HepG2 (cell line): ENCODE data around the gene LAMC1. TPM values are rescaled to one million over a fixed set of nuclear protein-coding genes. Genes with fewer than 3 reads are reported as not detected.

Experiments
- ATAC-seq: fragments of 200-7000 bp; cut with Tn5 transposase; 3 replicates; pipeline ENCODE4 v1.9.1; 2020; ENCODE audit warnings: mild to moderate bottlenecking, moderate library complexity
- BruUV-seq: library from RNA; stranded (reverse); fragments of 400-500 nt; replicated peaks from 2 replicates; lab custom pipeline; 2021; lab: Mats Ljungman, UMichigan
- CTCF ChIA-PET: fragments of 300-600 bp; formaldehyde crosslinking; extraction: SDS; loops from one replicate; lab custom pipeline; 2021; ENCODE audit warnings: low total read pairs, inconsistent platforms, low intra/inter-chr PET ratio; lab: Yijun Ruan, JAX
- POLR2A ChIA-PET: fragments of 350-600 bp; sonication (Branson Sonifier 250); formaldehyde crosslinking; loops from one replicate; lab custom pipeline; 2020; ENCODE audit warnings: antibody characterized with exemption, inconsistent platforms; lab: Yijun Ruan, JAX
- DNase-seq: peaks from one replicate; pipeline ENCODE4 v3.0.0-alpha.2; 2015; ENCODE audit warnings: low spot score
- FAIRE-seq: peaks from 3 replicates; lab custom pipeline; 2011; peaks lifted over from hg19 to GRCh38; lab: Jason Lieb, UNC
- H2AFZ ChIP-seq: one replicate; pipeline ENCODE4 v1.6.1; 2011; ENCODE audit warnings: low read length, inconsistent platforms
- H3K27ac ChIP-seq: fragments of 300-600 bp; 3 replicates; pipeline ENCODE4 v1.8.0; 2011; ENCODE audit warnings: mixed run types, mild to moderate bottlenecking, mixed read lengths, low read length, inconsistent platforms; ENCODE audit not compliant: insufficient read depth; ENCODE audit errors: extremely low read length
- H3K27me3 ChIP-seq, 2 experiments: fragments of 200-600 bp in 1 of 2; 2 replicates in 1 of 2; 3 replicates in 1 of 2; pipeline versions ENCODE4 v1.6.0 to v1.8.0; 2011; ENCODE audit warnings: low read length in 2 of 2, mild to moderate bottlenecking in 2 of 2, moderate library complexity in 2 of 2, inconsistent platforms in 1 of 2; ENCODE audit not compliant: insufficient read depth in 2 of 2, control insufficient read depth in 1 of 2
- H3K36me3 ChIP-seq, 2 experiments: fragments of 200-600 bp in 1 of 2; replicated peaks in 1 of 2; 2 replicates in 1 of 2; 3 replicates in 1 of 2; pipeline versions ENCODE4 v1.5.1 to v1.8.0; 2011; ENCODE audit warnings: low read length in 2 of 2, inconsistent platforms in 1 of 2; ENCODE audit not compliant: insufficient read depth in 2 of 2, control insufficient read depth in 1 of 2
- H3K4me1 ChIP-seq: 2 replicates; pipeline ENCODE4 v1.5.1; 2012; ENCODE audit warnings: low read length, inconsistent platforms; ENCODE audit not compliant: insufficient read depth
- H3K4me2 ChIP-seq: 2 replicates; pipeline ENCODE4 v1.6.0; 2011; ENCODE audit warnings: low read depth, low read length, inconsistent platforms
- H3K4me3 ChIP-seq, 3 experiments: fragments of 200-600 bp in 1 of 3; sonication (generic), shearing (Covaris generic) in 1 of 3; replicated peaks in 1 of 3; 2 replicates each; pipeline ENCODE4 v1.5.1; 2011 to 2016; ENCODE audit warnings: low read length in 3 of 3, inconsistent platforms in 2 of 3, low read depth in 2 of 3, mild to moderate bottlenecking in 2 of 3, control low read depth in 1 of 3, mixed read lengths in 1 of 3; ENCODE audit not compliant: insufficient read depth in 1 of 3
- H3K79me2 ChIP-seq: one replicate; pipeline ENCODE4 v1.6.1; 2011; ENCODE audit warnings: low read length, inconsistent platforms; ENCODE audit not compliant: insufficient read depth
- H3K9ac ChIP-seq: 2 replicates; pipeline ENCODE4 v1.6.0; 2011; ENCODE audit warnings: mild to moderate bottlenecking, low read depth, low read length, inconsistent platforms; ENCODE audit not compliant: insufficient read depth
- H3K9me3 ChIP-seq: 2 replicates; pipeline ENCODE4 v1.5.1; 2012; ENCODE audit warnings: mild to moderate bottlenecking, low read length
- H4K20me1 ChIP-seq: 2 replicates; pipeline ENCODE4 v1.6.0; 2011; ENCODE audit warnings: inconsistent platforms, mild to moderate bottlenecking, low read length, moderate library complexity; ENCODE audit not compliant: insufficient read depth
- HOXA3 ChIP-seq: sonication (generic); formaldehyde crosslinking; IDR thresholded peaks from 2 replicates; pipeline ENCODE4 v1.5.0; 2020; ENCODE audit warnings: missing genetic modification reagents
- KAT7 ChIP-seq: IDR thresholded peaks from 2 replicates; pipeline ENCODE4 v1.6.1; 2018; ENCODE audit warnings: borderline replicate concordance, missing compliant biosample characterization
- MBNL3 ChIP-seq: fragments of 250-450 bp; sonication (Bioruptor Pico); conservative IDR thresholded peaks from 2 replicates; pipeline ENCODE4 v1.8.0; 2022; ENCODE audit warnings: mild to moderate bottlenecking, inconsistent platforms
- MEIS2 ChIP-seq: sonication (generic); formaldehyde crosslinking; IDR thresholded peaks from 2 replicates; pipeline ENCODE4 v1.9.0; 2021; ENCODE audit warnings: mild to moderate bottlenecking, missing genetic modification reagents
- NR2C2 ChIP-seq: sonication (generic); formaldehyde crosslinking; IDR thresholded peaks from 2 replicates; pipeline ENCODE4 v1.4.0; 2020; ENCODE audit warnings: missing genetic modification reagents, mild to moderate bottlenecking, moderate library complexity, borderline replicate concordance
- STAG1 ChIP-seq: sonication (generic); formaldehyde crosslinking; IDR thresholded peaks from 2 replicates; pipeline ENCODE4 v1.4.0; 2020; ENCODE audit warnings: missing genetic modification reagents
- TIGD3 ChIP-seq: sonication (generic); formaldehyde crosslinking; IDR thresholded peaks from 2 replicates; pipeline ENCODE4 v1.5.1; 2020; ENCODE audit warnings: mild to moderate bottlenecking, missing genetic modification reagents, borderline replicate concordance
- ZNF30 ChIP-seq: sonication (generic); formaldehyde crosslinking; IDR thresholded peaks from 2 replicates; pipeline ENCODE4 v1.5.0; 2020; ENCODE audit warnings: mild to moderate bottlenecking, missing genetic modification reagents
- ZNF589 ChIP-seq: sonication (generic); formaldehyde crosslinking; conservative IDR thresholded peaks from 2 replicates; pipeline ENCODE4 v1.8.0; 2022; ENCODE audit warnings: mild to moderate bottlenecking, moderate library complexity, missing genetic modification reagents
- ZUFSP ChIP-seq: sonication (generic); formaldehyde crosslinking; IDR thresholded peaks from 2 replicates; pipeline ENCODE4 v1.9.0; 2021; ENCODE audit warnings: missing genetic modification reagents, mild to moderate bottlenecking, borderline replicate concordance
- WGBS: methylation state at CpG from one replicate; pipeline ENCODE4 v1.1.6; 2017; ENCODE audit warnings: low lambda C conversion rate; 5-methylcytosine and 5-hydroxymethylcytosine counted together
- in situ Hi-C: cut with HindIII; loops from 2 replicates; pipeline ENCODE4 v1.10.0; 2017; ENCODE audit warnings: low pct_unique_long_range_greater_than_20kb; ENCODE audit not compliant: extremely low pct_ligation_motif_present
- intact Hi-C: fragments of 100-400 bp; cut with micrococcal nuclease; formaldehyde crosslinking; loops from one replicate; pipeline ENCODE4 v1.10.0; 2022; ENCODE audit not compliant: unreplicated experiment
- polyA plus RNA-seq, 8 experiments: library from polyadenylated mRNA; depleted of rRNA in 3 of 8; stranded (reverse) in 7 of 8; unstranded in 1 of 8; fragments of >200 nt; fragmentation: Illumina TruSeq in 4 of 8; extraction: Trizol in 4 of 8; gene quantifications; 2 replicates each; pipeline versions ENCODE4 v1.2.1 to v1.2.3, GENCODE V29; 2011 to 2016; ENCODE audit warnings: low read depth in 4 of 8, missing spikeins in 1 of 8, mixed read lengths in 1 of 8; ENCODE audit not compliant: insufficient read depth in 1 of 8
- total RNA-seq, 5 experiments: library from RNA; depleted of rRNA; stranded (reverse); fragments of >200 nt; fragmentation: Illumina TruSeq; extraction: Trizol; gene quantifications; 2 replicates each; pipeline ENCODE4 v1.2.3, GENCODE V29; 2016; ENCODE audit warnings: low read depth in 1 of 5
- TF ChIP-seq, protein P1 (sequence below): sonication (generic); formaldehyde crosslinking; IDR thresholded peaks from 2 replicates; pipeline ENCODE4 v1.5.0; 2020; ENCODE audit warnings: mild to moderate bottlenecking, low read depth, missing genetic modification reagents, borderline replicate concordance
- TF ChIP-seq, protein P2 (sequence below): IDR thresholded peaks from 2 replicates; pipeline ENCODE4 v1.6.1; 2016; ENCODE audit warnings: low read depth, missing genetic modification reagents, missing compliant biosample characterization
- TF ChIP-seq, protein P3 (sequence below): sonication (generic); formaldehyde crosslinking; IDR thresholded peaks from 2 replicates; pipeline ENCODE4 v1.5.1; 2020; ENCODE audit warnings: missing genetic modification reagents, mild to moderate bottlenecking, borderline replicate concordance

Gene LAMC1
- total and polyA plus RNA-seq, 2 of the 13 experiments (the other 11 are each of a cell fraction or from before 2014, with no cell fraction given), result 58.5 to 137 TPM

DNA sequence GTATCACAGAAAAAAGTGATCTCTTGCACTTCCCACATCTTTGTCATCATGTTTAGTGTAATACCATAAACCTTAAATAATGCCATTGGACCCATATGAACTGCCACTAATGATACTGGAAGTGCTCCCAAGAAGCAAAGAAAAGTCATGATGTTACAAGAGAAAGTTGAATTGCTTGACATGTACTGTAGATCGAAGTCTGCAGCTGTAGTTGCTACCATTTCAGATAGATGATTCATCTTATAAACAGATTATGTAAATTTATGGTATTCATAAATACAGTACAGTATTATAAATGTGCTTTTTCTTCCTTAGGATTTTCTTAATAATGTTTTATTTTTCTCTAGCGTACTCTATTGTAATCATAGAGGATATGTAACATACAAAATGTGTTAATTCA is 132.7 kb downstream of the LAMC1 start:
- no peak overlapping the region for H2AFZ ChIP-seq
- CTCF ChIA-PET, result no interaction called here
- no peak overlapping the region for H3K4me2 ChIP-seq
- no peaks in the 10 kb centered on the region for H4K20me1 ChIP-seq
- TF ChIP-seq KAT7 (CRISPR knock-in tag), result no peak
- TF ChIP-seq, protein P1, sequence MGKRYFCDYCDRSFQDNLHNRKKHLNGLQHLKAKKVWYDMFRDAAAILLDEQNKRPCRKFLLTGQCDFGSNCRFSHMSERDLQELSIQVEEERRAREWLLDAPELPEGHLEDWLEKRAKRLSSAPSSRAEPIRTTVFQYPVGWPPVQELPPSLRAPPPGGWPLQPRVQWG (CRISPR knock-in tag), result no peak
- TF ChIP-seq, protein P2, sequence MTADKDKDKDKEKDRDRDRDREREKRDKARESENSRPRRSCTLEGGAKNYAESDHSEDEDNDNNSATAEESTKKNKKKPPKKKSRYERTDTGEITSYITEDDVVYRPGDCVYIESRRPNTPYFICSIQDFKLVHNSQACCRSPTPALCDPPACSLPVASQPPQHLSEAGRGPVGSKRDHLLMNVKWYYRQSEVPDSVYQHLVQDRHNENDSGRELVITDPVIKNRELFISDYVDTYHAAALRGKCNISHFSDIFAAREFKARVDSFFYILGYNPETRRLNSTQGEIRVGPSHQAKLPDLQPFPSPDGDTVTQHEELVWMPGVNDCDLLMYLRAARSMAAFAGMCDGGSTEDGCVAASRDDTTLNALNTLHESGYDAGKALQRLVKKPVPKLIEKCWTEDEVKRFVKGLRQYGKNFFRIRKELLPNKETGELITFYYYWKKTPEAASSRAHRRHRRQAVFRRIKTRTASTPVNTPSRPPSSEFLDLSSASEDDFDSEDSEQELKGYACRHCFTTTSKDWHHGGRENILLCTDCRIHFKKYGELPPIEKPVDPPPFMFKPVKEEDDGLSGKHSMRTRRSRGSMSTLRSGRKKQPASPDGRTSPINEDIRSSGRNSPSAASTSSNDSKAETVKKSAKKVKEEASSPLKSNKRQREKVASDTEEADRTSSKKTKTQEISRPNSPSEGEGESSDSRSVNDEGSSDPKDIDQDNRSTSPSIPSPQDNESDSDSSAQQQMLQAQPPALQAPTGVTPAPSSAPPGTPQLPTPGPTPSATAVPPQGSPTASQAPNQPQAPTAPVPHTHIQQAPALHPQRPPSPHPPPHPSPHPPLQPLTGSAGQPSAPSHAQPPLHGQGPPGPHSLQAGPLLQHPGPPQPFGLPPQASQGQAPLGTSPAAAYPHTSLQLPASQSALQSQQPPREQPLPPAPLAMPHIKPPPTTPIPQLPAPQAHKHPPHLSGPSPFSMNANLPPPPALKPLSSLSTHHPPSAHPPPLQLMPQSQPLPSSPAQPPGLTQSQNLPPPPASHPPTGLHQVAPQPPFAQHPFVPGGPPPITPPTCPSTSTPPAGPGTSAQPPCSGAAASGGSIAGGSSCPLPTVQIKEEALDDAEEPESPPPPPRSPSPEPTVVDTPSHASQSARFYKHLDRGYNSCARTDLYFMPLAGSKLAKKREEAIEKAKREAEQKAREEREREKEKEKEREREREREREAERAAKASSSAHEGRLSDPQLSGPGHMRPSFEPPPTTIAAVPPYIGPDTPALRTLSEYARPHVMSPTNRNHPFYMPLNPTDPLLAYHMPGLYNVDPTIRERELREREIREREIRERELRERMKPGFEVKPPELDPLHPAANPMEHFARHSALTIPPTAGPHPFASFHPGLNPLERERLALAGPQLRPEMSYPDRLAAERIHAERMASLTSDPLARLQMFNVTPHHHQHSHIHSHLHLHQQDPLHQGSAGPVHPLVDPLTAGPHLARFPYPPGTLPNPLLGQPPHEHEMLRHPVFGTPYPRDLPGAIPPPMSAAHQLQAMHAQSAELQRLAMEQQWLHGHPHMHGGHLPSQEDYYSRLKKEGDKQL (CRISPR knock-in tag), result no peak
- no peak for TF ChIP-seq ZNF589
- TF ChIP-seq ZNF30 (CRISPR knock-in tag), result no peak
- no peak for TF ChIP-seq HOXA3
- no peak for TF ChIP-seq STAG1 (CRISPR knock-in tag)
- no peak for TF ChIP-seq MBNL3 (CRISPR knock-in tag)
- no peak for TF ChIP-seq ZUFSP
- no peak for TF ChIP-seq MEIS2
- no peak for TF ChIP-seq TIGD3 (CRISPR knock-in tag)
- TF ChIP-seq, protein P3, sequence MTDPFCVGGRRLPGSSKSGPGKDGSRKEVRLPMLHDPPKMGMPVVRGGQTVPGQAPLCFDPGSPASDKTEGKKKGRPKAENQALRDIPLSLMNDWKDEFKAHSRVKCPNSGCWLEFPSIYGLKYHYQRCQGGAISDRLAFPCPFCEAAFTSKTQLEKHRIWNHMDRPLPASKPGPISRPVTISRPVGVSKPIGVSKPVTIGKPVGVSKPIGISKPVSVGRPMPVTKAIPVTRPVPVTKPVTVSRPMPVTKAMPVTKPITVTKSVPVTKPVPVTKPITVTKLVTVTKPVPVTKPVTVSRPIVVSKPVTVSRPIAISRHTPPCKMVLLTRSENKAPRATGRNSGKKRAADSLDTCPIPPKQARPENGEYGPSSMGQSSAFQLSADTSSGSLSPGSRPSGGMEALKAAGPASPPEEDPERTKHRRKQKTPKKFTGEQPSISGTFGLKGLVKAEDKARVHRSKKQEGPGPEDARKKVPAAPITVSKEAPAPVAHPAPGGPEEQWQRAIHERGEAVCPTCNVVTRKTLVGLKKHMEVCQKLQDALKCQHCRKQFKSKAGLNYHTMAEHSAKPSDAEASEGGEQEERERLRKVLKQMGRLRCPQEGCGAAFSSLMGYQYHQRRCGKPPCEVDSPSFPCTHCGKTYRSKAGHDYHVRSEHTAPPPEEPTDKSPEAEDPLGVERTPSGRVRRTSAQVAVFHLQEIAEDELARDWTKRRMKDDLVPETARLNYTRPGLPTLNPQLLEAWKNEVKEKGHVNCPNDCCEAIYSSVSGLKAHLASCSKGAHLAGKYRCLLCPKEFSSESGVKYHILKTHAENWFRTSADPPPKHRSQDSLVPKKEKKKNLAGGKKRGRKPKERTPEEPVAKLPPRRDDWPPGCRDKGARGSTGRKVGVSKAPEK, result no peak
- no peak for TF ChIP-seq NR2C2 (CRISPR knock-in tag)
- WGBS, result 49% methylated on average over 2 of the region's 2 CpGs
- H3K9me3 ChIP-seq, result no peaks in the 10 kb centered on the region
- no peak overlapping the region for H3K4me3 ChIP-seq
- H3K36me3 ChIP-seq, result no peaks in the 10 kb centered on the region
- no peaks in the 10 kb centered on the region for H3K4me1 ChIP-seq
- no peaks in the 10 kb centered on the region for H3K27me3 ChIP-seq
- DNase-seq (no peak), FAIRE-seq (no peak), ATAC-seq (no peak)
- H3K27ac ChIP-seq, result no peak overlapping the region
- intact Hi-C loops (no loop called here), in situ Hi-C loops (no loop called here)
- BruUV-seq, result no TSS peak
- no peak overlapping the region for H3K9ac ChIP-seq
- H3K79me2 ChIP-seq, result no peaks in the 10 kb centered on the region
- POLR2A ChIA-PET, result no interaction called here
